Measurements from ENCODE around the gene CFAP52. TPM values are rescaled to one million over a fixed set of nuclear protein-coding genes. Genes with fewer than 3 reads are reported as not detected.
"Not testable (repeated sequence)": the region's sequence is repeated elsewhere in the genome, so short reads cannot be mapped to it uniquely, and the experiment has no call there.

The CFAP52 gene
- polyA plus RNA-seq, 4 donors, result 2.2 to 3.5 (median 2.8) TPM

- DNase-seq (ENCODE audit: low read depth in 4 of 4, low spot score in 3 of 4), result no peak
Measured at GRCh38 chr17:9568957-9569588, 7.4 kb upstream of the CFAP52 start.

GRCh38 chr17:9571201-9571600 lies 5.2 kb upstream of the CFAP52 start:
- DNase-seq (ENCODE audit: low read depth in 4 of 4, low spot score in 3 of 4), result no peak

- peak; percentile 67 to 77 (median 68) for DNase-seq (ENCODE audit: low read depth in 4 of 4, low spot score in 3 of 4)
Measured at GRCh38 chr17:9575381-9576101, 901 bp upstream of the CFAP52 start, which contains the start of gene STX8. Gene STX8 (minus strand): TSS chr17:9575820. CDS start chr17:9575808, 12 bp downstream.

GRCh38 chr17:9577373-9577709 lies 899 bp downstream of the CFAP52 start:
- no peak for DNase-seq (ENCODE audit: low read depth in 4 of 4, low spot score in 3 of 4)

- DNase-seq (ENCODE audit: low read depth in 4 of 4, low spot score in 3 of 4), result no peak
Measured at GRCh38 chr17:9587969-9588656, 11.7 kb downstream of the CFAP52 start.

- no peak for DNase-seq (ENCODE audit: low read depth in 4 of 4, low spot score in 3 of 4)
Measured at GRCh38 chr17:9594065-9594464, 17.6 kb downstream of the CFAP52 start.

GRCh38 chr17:9597638-9598037 lies 21.2 kb downstream of the CFAP52 start:
- not testable (repeated sequence) for DNase-seq (ENCODE audit: low read depth in 4 of 4, low spot score in 3 of 4)

GRCh38 chr17:9598661-9599060 lies 22.2 kb downstream of the CFAP52 start:
- DNase-seq (ENCODE audit: low read depth in 4 of 4, low spot score in 3 of 4), result no peak

GRCh38 chr17:9604583-9604982 lies 28.1 kb downstream of the CFAP52 start:
- DNase-seq (ENCODE audit: low read depth in 4 of 4, low spot score in 3 of 4), result not testable (repeated sequence)

GRCh38 chr17:9606453-9606852 lies 30.0 kb downstream of the CFAP52 start:
- DNase-seq (ENCODE audit: low read depth in 4 of 4, low spot score in 3 of 4), result no peak

- not testable (repeated sequence) for DNase-seq (ENCODE audit: low read depth in 4 of 4, low spot score in 3 of 4)
Measured at GRCh38 chr17:9607058-9607457, 30.6 kb downstream of the CFAP52 start.

- no peak for DNase-seq (ENCODE audit: low read depth in 4 of 4, low spot score in 3 of 4)
Measured at GRCh38 chr17:9611557-9611956, 35.1 kb downstream of the CFAP52 start.

- DNase-seq (ENCODE audit: low read depth in 4 of 4, low spot score in 3 of 4), result peak in 3 of 4 donors; percentile 14 to 51 (median 42)
Measured at GRCh38 chr17:9612006-9612405, 35.6 kb downstream of the CFAP52 start.

GRCh38 chr17:9615486-9615885 lies 39.0 kb downstream of the CFAP52 start:
- DNase-seq (ENCODE audit: low read depth in 4 of 4, low spot score in 3 of 4), result no peak

- DNase-seq (ENCODE audit: low read depth in 4 of 4, low spot score in 3 of 4), result no peak
Measured at GRCh38 chr17:9622961-9623360, 46.5 kb downstream of the CFAP52 start.

GRCh38 chr17:9628509-9628908 lies 52.1 kb downstream of the CFAP52 start:
- DNase-seq (ENCODE audit: low read depth in 4 of 4, low spot score in 3 of 4), result no peak

- DNase-seq (ENCODE audit: low read depth in 4 of 4, low spot score in 3 of 4), result no peak
Measured at GRCh38 chr17:9632741-9633140, 56.3 kb downstream of the CFAP52 start.

- no peak for DNase-seq (ENCODE audit: low read depth in 4 of 4, low spot score in 3 of 4)
Measured at GRCh38 chr17:9635340-9635739, 58.9 kb downstream of the CFAP52 start.

- no peak for DNase-seq (ENCODE audit: low read depth in 4 of 4, low spot score in 3 of 4)
Measured at GRCh38 chr17:9636501-9636900, 60.1 kb downstream of the CFAP52 start.

- DNase-seq (ENCODE audit: low read depth in 4 of 4, low spot score in 3 of 4), result not testable (repeated sequence)
Measured at GRCh38 chr17:9640388-9640787, 63.9 kb downstream of the CFAP52 start.

- no peak for DNase-seq (ENCODE audit: low read depth in 4 of 4, low spot score in 3 of 4)
Measured at GRCh38 chr17:9643611-9644010, 67.2 kb downstream of the CFAP52 start.

Data from right renal pelvis (tissue), 4 donors.